GM21515 (cell line): ENCODE measurements around the gene AFAP1.

ENCODE experiments used
- ATAC-seq: cut with Tn5 transposase; IDR thresholded peaks from one replicate; pipeline ENCODE4 v1.9.1; 2021; ENCODE audit not compliant: unreplicated experiment

The AFAP1 gene

GRCh38 chr4:7788193-7788592 is 151.5 kb downstream of the AFAP1 start:
- ATAC-seq: no peak

DNA sequence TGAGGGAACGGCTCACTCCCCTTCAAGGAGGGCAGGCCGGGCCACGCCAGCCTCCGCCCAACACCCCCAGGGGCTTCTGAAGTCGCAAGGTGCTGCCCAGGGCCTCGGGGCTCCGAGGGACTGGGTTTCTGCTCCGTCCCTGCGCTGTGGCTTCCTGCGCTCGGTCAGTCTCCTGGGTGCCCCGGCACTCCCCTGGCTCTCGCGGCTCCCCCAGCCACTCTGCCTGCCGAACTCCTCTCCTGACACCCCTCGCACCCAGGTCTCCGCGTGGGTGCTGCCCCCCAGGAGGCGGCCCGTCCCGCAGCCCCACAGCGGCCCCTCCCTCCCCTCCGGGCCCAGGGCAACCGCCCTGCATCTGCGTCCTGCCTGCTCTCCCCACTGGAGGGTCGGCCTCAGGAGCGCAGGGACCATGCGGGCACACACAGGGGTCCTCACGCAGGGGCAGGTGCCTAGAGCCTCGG is 151.9 kb downstream of the AFAP1 start:
- no peak for ATAC-seq

GRCh38 chr4:7787067-7787466 is 152.6 kb downstream of the AFAP1 start:
- ATAC-seq: no peak

GRCh38 chr4:7786517-7786916 is 153.1 kb downstream of the AFAP1 start:
- no peak for ATAC-seq

DNA sequence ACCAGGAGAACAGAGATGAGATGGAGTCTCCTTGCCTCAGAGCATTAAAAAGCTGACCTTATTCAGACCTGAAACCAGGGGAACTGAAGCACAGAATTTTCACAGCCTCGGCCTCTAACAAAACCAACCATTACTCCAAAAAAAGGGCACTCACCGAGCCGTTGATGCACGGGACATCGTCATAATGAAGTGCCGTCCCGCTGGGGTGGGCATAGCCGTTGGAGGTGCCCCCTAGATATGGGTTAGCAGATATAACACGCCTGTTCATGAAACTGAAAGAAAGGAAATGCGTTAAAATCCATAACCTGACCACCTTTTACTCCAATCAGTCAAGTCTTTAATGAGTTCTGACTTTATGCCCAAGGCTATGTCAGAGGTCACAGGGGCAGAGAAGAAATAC is 153.6 kb downstream of the AFAP1 start:
- no peak for ATAC-seq

- no peak for ATAC-seq
These were observed 154.6 kb downstream of the AFAP1 start for GRCh38 chr4:7785017-7785416.

DNA sequence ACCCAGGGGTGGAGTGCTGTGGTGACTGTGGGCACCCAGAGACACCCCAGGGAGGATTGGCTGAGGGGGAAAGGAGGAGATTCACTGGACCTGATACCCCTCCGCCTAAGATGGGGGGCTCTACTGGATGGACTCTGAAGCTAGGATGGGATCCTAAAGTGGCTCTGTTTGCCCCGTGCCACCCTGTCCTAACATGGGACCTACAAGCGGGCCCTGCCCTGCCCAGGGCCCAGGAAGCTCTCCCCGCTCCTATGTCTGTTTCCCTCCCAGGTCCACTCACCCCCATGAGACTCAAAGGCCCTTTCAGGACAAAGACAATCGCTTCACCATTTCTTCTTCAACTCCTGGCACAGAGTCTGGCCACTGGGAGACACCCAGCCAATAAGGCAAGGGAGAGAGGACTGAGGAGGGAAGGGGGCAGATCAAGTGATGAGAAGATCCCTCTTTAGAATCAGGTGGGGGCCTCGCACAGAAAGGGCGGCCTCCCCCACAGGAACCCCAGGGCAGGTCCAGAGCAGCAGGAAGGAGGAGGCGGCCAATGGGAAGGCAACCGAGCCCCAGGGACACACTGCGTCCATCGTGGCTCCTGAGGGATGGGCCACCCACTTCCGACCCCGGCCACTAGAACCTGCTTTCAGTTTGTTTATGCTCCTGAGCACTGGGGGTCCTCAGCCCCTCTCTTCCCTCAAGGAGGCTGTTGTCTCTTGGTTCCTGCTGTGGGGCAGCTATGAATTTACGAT is 155.4 kb downstream of the AFAP1 start:
- no peak for ATAC-seq

DNA sequence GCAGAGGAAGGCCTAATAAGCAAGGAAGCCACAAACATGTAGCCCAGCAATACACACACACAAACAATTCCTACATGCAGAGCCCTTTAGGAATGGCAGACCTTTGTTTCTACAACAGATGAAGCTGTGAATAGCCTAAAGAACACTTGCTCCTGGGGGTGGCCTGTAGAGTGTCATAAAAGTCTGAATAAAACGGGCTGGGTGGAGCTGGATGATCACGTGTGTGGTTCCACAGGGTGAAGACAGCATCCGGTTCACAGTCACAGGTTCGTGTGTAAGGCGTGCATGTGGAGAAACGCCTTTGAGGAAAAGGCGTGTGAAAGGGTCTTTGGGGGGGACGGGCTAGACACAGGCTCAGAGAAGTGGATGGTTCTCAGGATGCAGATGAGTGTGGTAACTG is 156.1 kb downstream of the AFAP1 start:
- no peak for ATAC-seq

- no peak for ATAC-seq
These were observed 156.9 kb downstream of the AFAP1 start for GRCh38 chr4:7782783-7783182.

DNA sequence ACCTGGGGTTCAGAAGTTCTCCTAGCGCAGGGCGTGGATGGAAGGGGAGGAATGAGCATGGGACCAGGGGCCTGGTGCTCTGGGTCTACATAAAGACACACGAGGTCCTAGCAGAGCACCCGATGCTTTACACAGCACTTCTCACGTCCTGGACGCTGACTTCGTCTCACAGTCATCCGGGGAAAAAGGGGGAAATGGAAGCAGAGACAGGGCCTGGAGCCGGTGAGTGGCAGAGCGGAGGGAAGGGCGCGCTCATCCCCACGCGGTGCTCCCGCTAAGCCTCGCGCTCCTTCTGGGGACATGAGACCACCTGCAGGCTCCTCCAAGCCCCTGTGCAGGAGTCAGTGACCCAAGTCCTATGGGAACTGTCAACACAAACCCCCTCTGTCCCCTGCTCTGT is 157.7 kb downstream of the AFAP1 start:
- no peak for ATAC-seq

- no peak for ATAC-seq
These were observed 158.3 kb downstream of the AFAP1 start for GRCh38 chr4:7781366-7781765.

GRCh38 chr4:7780751-7781348 is 158.8 kb downstream of the AFAP1 start:
- no peak for ATAC-seq

DNA sequence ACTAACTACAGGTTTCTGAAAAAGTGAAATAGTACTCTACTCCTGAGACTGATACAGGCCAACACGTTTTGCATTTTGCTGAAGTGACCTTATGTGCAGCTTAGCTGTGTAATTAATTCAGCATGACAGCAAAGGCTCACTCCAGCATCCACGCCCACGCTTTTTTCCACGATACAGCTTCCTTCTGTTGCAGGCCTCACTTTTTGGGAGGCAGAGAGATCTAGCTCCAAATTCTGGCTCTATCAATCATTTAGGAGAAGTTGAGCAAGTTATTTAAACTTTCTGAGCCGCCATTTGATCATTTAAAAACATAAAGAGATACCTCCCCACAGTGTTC is 160.3 kb downstream of the AFAP1 start:
- ATAC-seq: no peak

- ATAC-seq: no peak
These were observed 160.9 kb downstream of the AFAP1 start for GRCh38 chr4:7778510-7779431.

- ATAC-seq: no peak
These were observed 161.7 kb downstream of the AFAP1 start for GRCh38 chr4:7777871-7778509.

GRCh38 chr4:7777017-7777710 is 162.5 kb downstream of the AFAP1 start:
- ATAC-seq: no peak

GRCh38 chr4:7775396-7775795 is 164.3 kb downstream of the AFAP1 start:
- no peak for ATAC-seq

DNA sequence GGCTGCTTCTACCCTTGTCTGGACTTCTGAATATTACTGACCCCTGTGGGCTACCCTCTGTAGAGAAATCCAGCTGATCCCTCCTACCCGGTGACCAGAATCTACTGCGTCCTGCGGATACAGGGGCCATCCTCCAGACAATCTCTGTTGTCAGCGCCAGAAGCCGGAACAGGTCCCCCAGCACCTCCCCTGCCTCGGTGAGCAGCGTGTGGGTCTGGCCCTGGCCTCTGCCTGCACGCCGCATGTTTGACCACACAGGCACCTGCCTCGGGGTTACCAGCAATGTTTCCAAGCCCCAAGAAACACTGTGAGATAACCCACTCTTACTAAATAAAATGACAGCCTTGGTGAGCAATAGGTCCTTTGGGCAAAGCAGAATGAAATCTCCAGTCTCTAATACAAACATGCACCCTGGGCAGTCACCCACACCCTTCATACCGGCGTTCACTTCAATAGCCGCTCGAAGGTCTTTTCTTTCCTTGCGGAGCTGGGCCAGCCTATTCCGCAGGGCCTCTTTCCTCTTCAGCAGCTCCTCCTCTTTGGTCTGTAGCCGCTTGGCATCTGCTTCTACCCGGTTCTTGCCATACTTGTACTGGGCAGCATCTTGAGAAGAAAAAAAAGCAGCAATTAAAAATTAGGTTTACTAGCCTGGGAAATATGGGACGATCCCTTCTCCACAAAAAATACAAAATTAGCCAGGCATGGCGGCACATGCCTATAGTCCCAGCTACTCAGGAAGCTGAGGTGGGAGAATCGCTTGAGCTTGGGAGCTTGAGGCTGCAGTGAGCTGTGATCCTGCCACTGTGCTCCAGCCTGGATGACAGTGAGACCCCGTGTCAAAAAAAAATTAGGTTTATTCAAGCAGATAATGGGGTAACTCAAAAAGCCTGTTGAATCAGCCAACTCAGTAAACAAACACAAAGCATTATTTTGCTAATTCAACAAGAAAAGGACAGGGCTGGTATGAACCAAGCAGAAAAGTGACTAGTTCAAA is 165.1 kb downstream of the AFAP1 start:
- ATAC-seq: no peak

GRCh38 chr4:7773401-7774180 is 166.1 kb downstream of the AFAP1 start:
- ATAC-seq: no peak
